ENCODE results near the gene KMT2A. TPM values are rescaled to one million over a fixed set of nuclear protein-coding genes. Genes with fewer than 3 reads are reported as not detected.

KMT2A gene
- total and polyA plus RNA-seq, 7 donors, result 5.3 to 93.9 (median 42.9) TPM

- Histone ChIP-seq H3K27ac (peak overlapping the region in 2 of 4 donors; percentile 8 to 39), H3K27me3 (no peaks in the 10 kb centered on the region), H3K4me1 (peaks cover 0 to 26% (median 22%) of the 10 kb centered on the region in 4 donors), H3K36me3 (peaks cover 0 to 14% (median 0%) of the 10 kb centered on the region in 4 donors), H3K9me3 (no peaks in the 10 kb centered on the region), H3K4me3 (no peak overlapping the region)
- TF ChIP-seq POLR2A (IDR thresholded peaks at IDR 0.05), result no peak
- no peak for TF ChIP-seq POLR2AphosphoS5 (IDR thresholded peaks at IDR 0.05)
- TF ChIP-seq CTCF (IDR thresholded peaks at IDR 0.05), result no peak
- TF ChIP-seq EP300 (IDR thresholded peaks at IDR 0.05), result no peak
- WGBS, 2 donors, result 33 to 77% methylated on average over 27 of the region's 27 CpGs
- no peak for DNase-seq
- intact Hi-C loops (cut with DNase I), result loop anchor here (2.0 kb wide), 1 partner anchor 31 kb away; the partner anchor contains the start of gene IFT46
Measured at GRCh38 chr11:118533769-118534729, 97.8 kb downstream of the KMT2A start.

- 88 to 89% methylated on average over 9 of the region's 9 CpGs for WGBS, 2 donors
Measured at GRCh38 chr11:118535261-118535660, 99.0 kb downstream of the KMT2A start.

GRCh38 chr11:118536726-118537125, 100.4 kb downstream of the KMT2A start:
- TF ChIP-seq POLR2A (IDR thresholded peaks at IDR 0.05), result no peak
- TF ChIP-seq CTCF (IDR thresholded peaks at IDR 0.05), result no peak
- TF ChIP-seq POLR2AphosphoS5 (IDR thresholded peaks at IDR 0.05), result no peak
- no peak for TF ChIP-seq EP300 (IDR thresholded peaks at IDR 0.05)
- H3K27me3 ChIP-seq, result no peaks in the 10 kb centered on the region

More at GRCh38 chr11:118535261-118535660, 99.0 kb downstream of the KMT2A start:
- H3K4me1 ChIP-seq, result peaks cover 0 to 14% (median 12%) of the 10 kb centered on the region in 4 donors
- H3K36me3 ChIP-seq, result peaks cover 0 to 14% (median 0%) of the 10 kb centered on the region in 4 donors
- no peak overlapping the region for H3K4me3 ChIP-seq
- intact Hi-C loops (cut with DNase I), result no loop called here
- H3K27me3 ChIP-seq, result no peaks in the 10 kb centered on the region
- H3K27ac ChIP-seq, result no peak overlapping the region
- TF ChIP-seq POLR2A (IDR thresholded peaks at IDR 0.05), result no peak
- TF ChIP-seq CTCF (IDR thresholded peaks at IDR 0.05), result no peak
- TF ChIP-seq EP300 (IDR thresholded peaks at IDR 0.05), result no peak
- no peak for TF ChIP-seq POLR2AphosphoS5 (IDR thresholded peaks at IDR 0.05)
- no peak for DNase-seq
- H3K9me3 ChIP-seq, result no peaks in the 10 kb centered on the region

GRCh38 chr11:118537409-118537980, 101.2 kb downstream of the KMT2A start:
- H3K36me3 ChIP-seq, result peaks cover 0 to 24% (median 0%) of the 10 kb centered on the region in 4 donors
- peaks cover 0 to 4% (median 0%) of the 10 kb centered on the region in 4 donors for H3K4me1 ChIP-seq
- no peak overlapping the region for H3K4me3 ChIP-seq
- no peak overlapping the region for H3K27ac ChIP-seq
- no peaks in the 10 kb centered on the region for H3K27me3 ChIP-seq
- WGBS, 2 donors, result 74 to 79% methylated on average over 6 of the region's 6 CpGs
- DNase-seq, result no peak
- intact Hi-C loops (cut with DNase I), result no loop called here
- no peaks in the 10 kb centered on the region for H3K9me3 ChIP-seq
- TF ChIP-seq CTCF (IDR thresholded peaks at IDR 0.05) (no peak), EP300 (IDR thresholded peaks at IDR 0.05) (no peak), POLR2A (IDR thresholded peaks at IDR 0.05) (no peak), POLR2AphosphoS5 (IDR thresholded peaks at IDR 0.05) (no peak)

More at GRCh38 chr11:118536726-118537125, 100.4 kb downstream of the KMT2A start:
- H3K36me3 ChIP-seq, result peaks cover 0 to 21% (median 0%) of the 10 kb centered on the region in 4 donors
- peaks cover 0 to 8% (median 3%) of the 10 kb centered on the region in 4 donors for H3K4me1 ChIP-seq
- no peak overlapping the region for H3K4me3 ChIP-seq
- WGBS, 2 donors, result 96 to 97% methylated on average over 5 of the region's 5 CpGs
- no peak overlapping the region for H3K27ac ChIP-seq
- no peaks in the 10 kb centered on the region for H3K9me3 ChIP-seq
- no peak for DNase-seq
- intact Hi-C loops (cut with DNase I), result no loop called here

Data from sigmoid colon (tissue), 7 donors.